ENCODE data around the gene ST8SIA2. TPM values are rescaled to one million over a fixed set of nuclear protein-coding genes. Genes with fewer than 3 reads are reported as not detected.

The ST8SIA2 gene
- polyA plus RNA-seq, 1 donor from 2014 or later: 24.0 TPM

DNA sequence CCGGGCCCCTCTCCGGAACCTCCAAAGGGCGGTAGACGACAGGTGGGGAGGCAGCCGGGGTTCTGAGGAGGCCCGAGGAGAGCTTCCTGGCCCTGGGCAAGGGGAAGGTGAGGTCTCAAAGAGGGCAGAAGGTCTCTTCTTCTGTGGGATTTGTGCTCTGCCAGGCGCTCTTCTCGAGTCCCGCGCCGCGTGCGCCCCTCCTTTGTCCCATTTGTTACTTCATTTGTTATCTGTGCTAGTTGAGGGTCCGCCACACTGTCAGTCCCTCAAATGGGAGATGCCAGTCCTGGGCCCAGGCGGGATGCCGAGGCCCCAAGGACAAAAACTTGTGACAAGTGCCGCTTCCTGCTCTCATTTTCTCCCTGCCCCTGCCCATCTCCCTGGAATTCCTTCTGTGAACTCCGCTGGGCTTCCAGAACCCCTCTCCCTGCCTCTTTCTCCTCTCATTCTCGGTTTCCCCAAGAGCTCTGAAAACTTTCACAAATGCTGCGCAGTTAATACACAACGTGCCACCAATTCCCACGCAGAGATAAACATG lies 1.5 kb downstream of the ST8SIA2 start:
- H3K4me2 ChIP-seq (ENCODE audit: low read length): peak overlapping the region; percentile 95
- H3K9me3 ChIP-seq (ENCODE audit: low read length): no peaks in the 10 kb centered on the region
- H3K4me3 ChIP-seq (ENCODE audit: low read length): peak overlapping the region; percentile 98
- TF ChIP-seq EZH2 (IDR thresholded peaks at IDR 0.05; ENCODE audit: borderline replicate concordance, insufficient read depth, low read length, poor library complexity, severe bottlenecking) (no peak), MXI1 (conservative IDR thresholded peaks at IDR 0.05; ENCODE audit: poor library complexity, severe bottlenecking) (peak; percentile 22)
- TF ChIP-seq, protein P1, sequence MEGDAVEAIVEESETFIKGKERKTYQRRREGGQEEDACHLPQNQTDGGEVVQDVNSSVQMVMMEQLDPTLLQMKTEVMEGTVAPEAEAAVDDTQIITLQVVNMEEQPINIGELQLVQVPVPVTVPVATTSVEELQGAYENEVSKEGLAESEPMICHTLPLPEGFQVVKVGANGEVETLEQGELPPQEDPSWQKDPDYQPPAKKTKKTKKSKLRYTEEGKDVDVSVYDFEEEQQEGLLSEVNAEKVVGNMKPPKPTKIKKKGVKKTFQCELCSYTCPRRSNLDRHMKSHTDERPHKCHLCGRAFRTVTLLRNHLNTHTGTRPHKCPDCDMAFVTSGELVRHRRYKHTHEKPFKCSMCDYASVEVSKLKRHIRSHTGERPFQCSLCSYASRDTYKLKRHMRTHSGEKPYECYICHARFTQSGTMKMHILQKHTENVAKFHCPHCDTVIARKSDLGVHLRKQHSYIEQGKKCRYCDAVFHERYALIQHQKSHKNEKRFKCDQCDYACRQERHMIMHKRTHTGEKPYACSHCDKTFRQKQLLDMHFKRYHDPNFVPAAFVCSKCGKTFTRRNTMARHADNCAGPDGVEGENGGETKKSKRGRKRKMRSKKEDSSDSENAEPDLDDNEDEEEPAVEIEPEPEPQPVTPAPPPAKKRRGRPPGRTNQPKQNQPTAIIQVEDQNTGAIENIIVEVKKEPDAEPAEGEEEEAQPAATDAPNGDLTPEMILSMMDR (IDR thresholded peaks at IDR 0.05; ENCODE audit: poor library complexity, severe bottlenecking): no peak
- no peaks in the 10 kb centered on the region for H4K20me1 ChIP-seq (ENCODE audit: insufficient read depth)
- peaks cover 2% of the 10 kb centered on the region for H3K36me3 ChIP-seq (ENCODE audit: insufficient read depth, low read length)
- H3F3A ChIP-seq (ENCODE audit: insufficient read depth, low read length, poor library complexity, severe bottlenecking): no peaks in the 10 kb centered on the region
- peak overlapping the region; percentile 98 for H3K27ac ChIP-seq (ENCODE audit: low read length)
- H2AFZ ChIP-seq (ENCODE audit: low read depth, low read length): peak overlapping the region; percentile 9
- peak overlapping the region; percentile 99 for H3K9ac ChIP-seq (ENCODE audit: low read length)
- H3K27me3 ChIP-seq (ENCODE audit: insufficient read depth, low read depth, low read length): no peaks in the 10 kb centered on the region
- no peaks in the 10 kb centered on the region for H3K9me2 ChIP-seq (ENCODE audit: insufficient read depth, low read length)
- H3K79me2 ChIP-seq (replicated peaks; ENCODE audit: insufficient read depth, low read length): peaks cover 81% of the 10 kb centered on the region

DNA sequence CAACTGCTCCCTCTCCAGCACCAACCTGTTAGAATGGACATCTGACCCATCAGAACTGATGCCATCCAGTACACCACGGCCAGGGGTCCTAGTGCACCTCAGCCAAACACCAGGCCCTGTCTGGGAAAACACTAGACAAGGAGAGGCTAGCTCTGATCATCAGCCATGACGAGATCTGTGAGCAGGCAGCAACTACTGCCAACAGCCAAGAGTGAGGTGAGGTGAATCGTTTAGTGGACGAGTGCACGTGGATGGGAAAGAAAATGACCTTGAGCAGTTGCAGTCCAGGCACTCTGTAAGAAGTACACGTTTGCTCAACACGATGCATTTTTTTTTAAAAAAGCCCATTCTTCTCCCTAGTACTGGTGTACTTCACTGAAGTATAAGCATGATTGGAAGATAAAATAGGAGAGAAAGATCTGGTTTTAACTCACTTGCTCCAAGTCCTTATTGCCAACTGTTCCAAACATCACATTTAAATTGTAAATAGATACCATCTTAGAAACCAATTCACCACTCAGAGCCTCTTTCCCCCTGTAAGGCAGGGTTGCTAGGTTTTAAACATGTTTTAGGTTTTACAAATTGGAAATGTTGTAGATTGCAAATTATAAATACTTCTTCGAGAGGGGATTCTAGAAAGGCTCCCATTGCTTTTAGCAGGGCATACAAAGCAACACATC lies 5.7 kb downstream of the ST8SIA2 start:
- no peak overlapping the region for H3K4me2 ChIP-seq (ENCODE audit: low read length)
- no peaks in the 10 kb centered on the region for H3K9me3 ChIP-seq (ENCODE audit: low read length)
- no peak for TF ChIP-seq RAD21 (conservative IDR thresholded peaks at IDR 0.05)
- TF ChIP-seq, protein P2, sequence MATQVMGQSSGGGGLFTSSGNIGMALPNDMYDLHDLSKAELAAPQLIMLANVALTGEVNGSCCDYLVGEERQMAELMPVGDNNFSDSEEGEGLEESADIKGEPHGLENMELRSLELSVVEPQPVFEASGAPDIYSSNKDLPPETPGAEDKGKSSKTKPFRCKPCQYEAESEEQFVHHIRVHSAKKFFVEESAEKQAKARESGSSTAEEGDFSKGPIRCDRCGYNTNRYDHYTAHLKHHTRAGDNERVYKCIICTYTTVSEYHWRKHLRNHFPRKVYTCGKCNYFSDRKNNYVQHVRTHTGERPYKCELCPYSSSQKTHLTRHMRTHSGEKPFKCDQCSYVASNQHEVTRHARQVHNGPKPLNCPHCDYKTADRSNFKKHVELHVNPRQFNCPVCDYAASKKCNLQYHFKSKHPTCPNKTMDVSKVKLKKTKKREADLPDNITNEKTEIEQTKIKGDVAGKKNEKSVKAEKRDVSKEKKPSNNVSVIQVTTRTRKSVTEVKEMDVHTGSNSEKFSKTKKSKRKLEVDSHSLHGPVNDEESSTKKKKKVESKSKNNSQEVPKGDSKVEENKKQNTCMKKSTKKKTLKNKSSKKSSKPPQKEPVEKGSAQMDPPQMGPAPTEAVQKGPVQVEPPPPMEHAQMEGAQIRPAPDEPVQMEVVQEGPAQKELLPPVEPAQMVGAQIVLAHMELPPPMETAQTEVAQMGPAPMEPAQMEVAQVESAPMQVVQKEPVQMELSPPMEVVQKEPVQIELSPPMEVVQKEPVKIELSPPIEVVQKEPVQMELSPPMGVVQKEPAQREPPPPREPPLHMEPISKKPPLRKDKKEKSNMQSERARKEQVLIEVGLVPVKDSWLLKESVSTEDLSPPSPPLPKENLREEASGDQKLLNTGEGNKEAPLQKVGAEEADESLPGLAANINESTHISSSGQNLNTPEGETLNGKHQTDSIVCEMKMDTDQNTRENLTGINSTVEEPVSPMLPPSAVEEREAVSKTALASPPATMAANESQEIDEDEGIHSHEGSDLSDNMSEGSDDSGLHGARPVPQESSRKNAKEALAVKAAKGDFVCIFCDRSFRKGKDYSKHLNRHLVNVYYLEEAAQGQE (IDR thresholded peaks at IDR 0.05; ENCODE audit: borderline replicate concordance): no peak
- TF ChIP-seq EZH2 (IDR thresholded peaks at IDR 0.05; ENCODE audit: borderline replicate concordance, insufficient read depth, low read length, poor library complexity, severe bottlenecking): no peak
- no peak for TF ChIP-seq POLR2AphosphoS5 (IDR thresholded peaks at IDR 0.05)
- TF ChIP-seq, protein P1 (IDR thresholded peaks at IDR 0.05; ENCODE audit: poor library complexity, severe bottlenecking): no peak
- TF ChIP-seq MXI1 (conservative IDR thresholded peaks at IDR 0.05; ENCODE audit: poor library complexity, severe bottlenecking): no peak
- no peak for TF ChIP-seq SMC3 (conservative IDR thresholded peaks at IDR 0.05; ENCODE audit: poor library complexity)
- no peak for TF ChIP-seq EP300 (conservative IDR thresholded peaks at IDR 0.05; ENCODE audit: poor library complexity, severe bottlenecking)
- TF ChIP-seq TAF1 (IDR thresholded peaks at IDR 0.05; ENCODE audit: low read depth): no peak
- peaks cover 93% of the 10 kb centered on the region for H3K79me2 ChIP-seq (replicated peaks; ENCODE audit: insufficient read depth, low read length)
- peaks cover 12% of the 10 kb centered on the region for H3K36me3 ChIP-seq (ENCODE audit: insufficient read depth, low read length)
- H3K9ac ChIP-seq (ENCODE audit: low read length): no peak overlapping the region
- no peaks in the 10 kb centered on the region for H3K27me3 ChIP-seq (ENCODE audit: insufficient read depth, low read depth, low read length)
- no peak overlapping the region for H3K27ac ChIP-seq (ENCODE audit: low read length)
- no peaks in the 10 kb centered on the region for H4K20me1 ChIP-seq (ENCODE audit: insufficient read depth)
- H3F3A ChIP-seq (ENCODE audit: insufficient read depth, low read length, poor library complexity, severe bottlenecking): no peaks in the 10 kb centered on the region
- no peak overlapping the region for H3K4me3 ChIP-seq (ENCODE audit: low read length)
- H3K9me2 ChIP-seq (ENCODE audit: insufficient read depth, low read length): no peaks in the 10 kb centered on the region
- H2AFZ ChIP-seq (ENCODE audit: low read depth, low read length): no peak overlapping the region

Data from neural cell (in vitro differentiated cells).